ENCODE results near the gene SLC24A3. TPM values are rescaled to one million over a fixed set of nuclear protein-coding genes. Genes with fewer than 3 reads are reported as not detected.

The SLC24A3 gene
- total and polyA plus RNA-seq, 2 of the 13 experiments (the other 11 are each of a cell fraction or from before 2014, with no cell fraction given), result not detected

DNA sequence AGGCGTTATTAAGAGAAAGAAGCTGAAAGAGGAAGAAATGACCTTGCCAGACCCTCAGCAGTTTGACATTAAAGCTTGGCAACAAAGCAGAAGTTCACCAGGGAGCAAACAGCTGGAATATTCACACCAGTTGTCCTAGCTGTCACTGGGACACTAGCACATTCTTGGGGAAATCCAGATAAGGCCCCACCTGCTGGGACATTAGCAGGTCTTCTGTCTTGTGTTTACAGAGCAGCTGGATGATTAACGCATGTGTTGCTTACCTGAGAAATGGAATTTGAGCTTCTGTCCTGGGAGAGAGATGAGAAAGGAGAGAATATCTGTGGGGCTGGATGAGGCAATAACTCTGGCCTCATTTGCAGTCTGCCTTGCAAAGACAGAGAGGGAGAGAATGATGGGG, 408.0 kb downstream of the SLC24A3 start (continued):
- no peak for TF ChIP-seq KDM4B (CRISPR knock-in tag; IDR thresholded peaks at IDR 0.05)
- TF ChIP-seq HMGA1 (CRISPR knock-in tag; conservative IDR thresholded peaks at IDR 0.05), result no peak
- TF ChIP-seq HMG20B (CRISPR knock-in tag; conservative IDR thresholded peaks at IDR 0.05), result no peak
- TF ChIP-seq ZMAT3 (CRISPR knock-in tag; conservative IDR thresholded peaks at IDR 0.05), result no peak
- TF ChIP-seq TRIM24 (CRISPR knock-in tag; IDR thresholded peaks at IDR 0.05), result no peak
- no peak for TF ChIP-seq ZNF136 (CRISPR knock-in tag; IDR thresholded peaks at IDR 0.05; ENCODE audit: low read depth)
- no peak for TF ChIP-seq ZNF737 (CRISPR knock-in tag; IDR thresholded peaks at IDR 0.05; ENCODE audit: borderline replicate concordance)
- TF ChIP-seq AGO1 (IDR thresholded peaks at IDR 0.05; ENCODE audit: low read depth, low read length, poor library complexity, severe bottlenecking), result no peak
- no peak for TF ChIP-seq ZIK1 (CRISPR knock-in tag; IDR thresholded peaks at IDR 0.05; ENCODE audit: borderline replicate concordance, low read depth)
- TF ChIP-seq THYN1 (CRISPR knock-in tag; IDR thresholded peaks at IDR 0.05; ENCODE audit: borderline replicate concordance, low read depth), result no peak
- TF ChIP-seq ZNF569 (CRISPR knock-in tag; IDR thresholded peaks at IDR 0.05; ENCODE audit: borderline replicate concordance), result no peak
- no peak for TF ChIP-seq ELF4 (CRISPR knock-in tag; IDR thresholded peaks at IDR 0.05; ENCODE audit: borderline replicate concordance)
- no peak for TF ChIP-seq ZNF318 (CRISPR knock-in tag; IDR thresholded peaks at IDR 0.05)
- TF ChIP-seq ZNF83 (CRISPR knock-in tag; IDR thresholded peaks at IDR 0.05; ENCODE audit: borderline replicate concordance), result no peak
- TF ChIP-seq KLF15 (CRISPR knock-in tag; IDR thresholded peaks at IDR 0.05; ENCODE audit: borderline replicate concordance), result no peak
- TF ChIP-seq BCLAF1 (IDR thresholded peaks at IDR 0.05), result no peak
- no peak for TF ChIP-seq ZFP41 (CRISPR knock-in tag; IDR thresholded peaks at IDR 0.05; ENCODE audit: borderline replicate concordance)
- no peak for TF ChIP-seq SMC3 (IDR thresholded peaks at IDR 0.05; ENCODE audit: low read length)
